ENCODE results near the gene EIF2AK2. TPM values are rescaled to one million over a fixed set of nuclear protein-coding genes. Genes with fewer than 3 reads are reported as not detected.

The EIF2AK2 gene
- total and polyA plus RNA-seq, 2 experiments from 2014 or later = 33.8 to 35.5 TPM

GRCh38 chr2:37153224-37153623, 3.6 kb downstream of the EIF2AK2 start (continued):
- no peak for TF ChIP-seq ZNF331 (CRISPR knock-in tag; IDR thresholded peaks at IDR 0.05; ENCODE audit: low read depth)
- TF ChIP-seq, protein P1, sequence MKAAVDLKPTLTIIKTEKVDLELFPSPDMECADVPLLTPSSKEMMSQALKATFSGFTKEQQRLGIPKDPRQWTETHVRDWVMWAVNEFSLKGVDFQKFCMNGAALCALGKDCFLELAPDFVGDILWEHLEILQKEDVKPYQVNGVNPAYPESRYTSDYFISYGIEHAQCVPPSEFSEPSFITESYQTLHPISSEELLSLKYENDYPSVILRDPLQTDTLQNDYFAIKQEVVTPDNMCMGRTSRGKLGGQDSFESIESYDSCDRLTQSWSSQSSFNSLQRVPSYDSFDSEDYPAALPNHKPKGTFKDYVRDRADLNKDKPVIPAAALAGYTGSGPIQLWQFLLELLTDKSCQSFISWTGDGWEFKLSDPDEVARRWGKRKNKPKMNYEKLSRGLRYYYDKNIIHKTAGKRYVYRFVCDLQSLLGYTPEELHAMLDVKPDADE (IDR thresholded peaks at IDR 0.05) = no peak

DNA sequence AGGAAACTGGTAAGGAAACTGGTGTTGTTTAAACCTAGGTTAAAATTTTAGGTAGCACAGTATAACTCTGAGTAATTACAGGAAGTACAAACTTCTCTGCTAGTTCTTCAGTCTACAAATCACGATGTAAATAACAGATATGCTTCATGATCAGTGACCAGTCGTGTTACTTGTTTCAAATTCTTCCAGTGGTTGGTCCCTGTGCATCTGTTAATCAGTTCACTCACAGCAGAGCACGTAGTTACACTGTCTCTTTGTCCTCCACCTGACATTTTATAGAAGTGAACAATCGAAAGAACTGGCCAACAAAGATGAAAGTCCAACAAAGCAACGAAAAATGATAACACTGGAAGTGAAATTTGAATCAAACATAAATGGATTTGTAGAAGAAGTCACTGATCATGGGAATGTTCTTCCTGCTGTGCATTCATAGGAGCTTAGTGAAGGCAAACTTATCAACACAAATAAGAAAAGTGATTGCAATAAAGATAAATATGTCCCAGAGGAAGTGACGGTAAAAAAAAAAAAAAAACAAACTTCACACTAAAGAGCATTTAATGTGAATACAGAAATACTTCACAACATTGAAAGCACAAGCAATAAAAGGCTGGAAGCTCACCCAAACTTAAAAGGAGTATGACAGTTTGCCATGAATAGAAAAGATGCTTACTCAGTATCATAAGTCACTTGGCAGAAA, 7.0 kb downstream of the EIF2AK2 start:
- Histone ChIP-seq H3K9me2 (ENCODE audit: insufficient read depth) (no peaks in the 10 kb centered on the region), H3K36me3 (ENCODE audit: insufficient read depth) (peaks cover 16% of the 10 kb centered on the region; the same call in 1 of the 2 replicates), H3K27me3 (ENCODE audit: insufficient read depth) (no peaks in the 10 kb centered on the region), H2AFZ (no peak overlapping the region), H3K79me2 (replicated peaks; ENCODE audit: insufficient read depth) (peaks cover 57% of the 10 kb centered on the region), H3K27ac (ENCODE audit: low read depth) (no peak overlapping the region), H3K4me2 (no peak overlapping the region), H3K4me1 (ENCODE audit: insufficient read depth) (peaks cover 7% of the 10 kb centered on the region), H4K20me1 (replicated peaks; ENCODE audit: insufficient read depth) (no peaks in the 10 kb centered on the region), H3F3A (replicated peaks; ENCODE audit: low read depth) (no peaks in the 10 kb centered on the region), H3K4me3 (no peak overlapping the region)
- DNase-seq (ENCODE audit: low spot score) (no peak), ATAC-seq (no peak)
- H3K4me3 Mint-ChIP-seq = no peak overlapping the region
- TF ChIP-seq ZNF331 (CRISPR knock-in tag; IDR thresholded peaks at IDR 0.05; ENCODE audit: low read depth) (no peak), NANOG (IDR thresholded peaks at IDR 0.05; ENCODE audit: borderline replicate concordance) (no peak)
- H3K27me3 Mint-ChIP-seq (ENCODE audit: insufficient read depth, low read depth, poor library complexity) = no peaks in the 10 kb centered on the region
- H3K27ac Mint-ChIP-seq = no peak overlapping the region; the same call in 1 of the 2 replicates
- peaks cover 14% of the 10 kb centered on the region; the same call in 2 of the 3 replicates for H3K4me1 Mint-ChIP-seq
- peaks cover 43% of the 10 kb centered on the region for H3K36me3 Mint-ChIP-seq (ENCODE audit: low read depth)
- no peaks in the 10 kb centered on the region; the same call in 2 of the 3 replicates for H3K9me3 Mint-ChIP-seq

GRCh38 chr2:37148325-37148724, 8.5 kb downstream of the EIF2AK2 start:
- no peak overlapping the region for H3K4me3 Mint-ChIP-seq
- no peak for TF ChIP-seq CREB1 (CRISPR knock-in tag; IDR thresholded peaks at IDR 0.05; ENCODE audit: low read depth)
- TF ChIP-seq ZNF114 (CRISPR knock-in tag; IDR thresholded peaks at IDR 0.05) = no peak
- TF ChIP-seq, protein P2, sequence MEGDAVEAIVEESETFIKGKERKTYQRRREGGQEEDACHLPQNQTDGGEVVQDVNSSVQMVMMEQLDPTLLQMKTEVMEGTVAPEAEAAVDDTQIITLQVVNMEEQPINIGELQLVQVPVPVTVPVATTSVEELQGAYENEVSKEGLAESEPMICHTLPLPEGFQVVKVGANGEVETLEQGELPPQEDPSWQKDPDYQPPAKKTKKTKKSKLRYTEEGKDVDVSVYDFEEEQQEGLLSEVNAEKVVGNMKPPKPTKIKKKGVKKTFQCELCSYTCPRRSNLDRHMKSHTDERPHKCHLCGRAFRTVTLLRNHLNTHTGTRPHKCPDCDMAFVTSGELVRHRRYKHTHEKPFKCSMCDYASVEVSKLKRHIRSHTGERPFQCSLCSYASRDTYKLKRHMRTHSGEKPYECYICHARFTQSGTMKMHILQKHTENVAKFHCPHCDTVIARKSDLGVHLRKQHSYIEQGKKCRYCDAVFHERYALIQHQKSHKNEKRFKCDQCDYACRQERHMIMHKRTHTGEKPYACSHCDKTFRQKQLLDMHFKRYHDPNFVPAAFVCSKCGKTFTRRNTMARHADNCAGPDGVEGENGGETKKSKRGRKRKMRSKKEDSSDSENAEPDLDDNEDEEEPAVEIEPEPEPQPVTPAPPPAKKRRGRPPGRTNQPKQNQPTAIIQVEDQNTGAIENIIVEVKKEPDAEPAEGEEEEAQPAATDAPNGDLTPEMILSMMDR (conservative IDR thresholded peaks at IDR 0.05; ENCODE audit: low read depth in 2 of 2) = no peak
- no peak for TF ChIP-seq JUNB (IDR thresholded peaks at IDR 0.05; ENCODE audit: unreplicated experiment)
- no peak for TF ChIP-seq EZH2 (IDR thresholded peaks at IDR 0.05; ENCODE audit: low read depth, unreplicated experiment)
- TF ChIP-seq STAT1 (IDR thresholded peaks at IDR 0.05; ENCODE audit: unreplicated experiment) = no peak
- TF ChIP-seq, protein P1 (IDR thresholded peaks at IDR 0.05) = no peak

More at GRCh38 chr2:37148325-37148724, 8.5 kb downstream of the EIF2AK2 start:
- H3K27ac Mint-ChIP-seq = no peak overlapping the region
- ATAC-seq (no peak), DNase-seq (ENCODE audit: low spot score) (no peak)
- peaks cover 14% of the 10 kb centered on the region; the same call in 2 of the 3 replicates for H3K4me1 Mint-ChIP-seq
- Histone ChIP-seq H3K4me2 (no peak overlapping the region), H3K4me3 (no peak overlapping the region), H3K4me1 (ENCODE audit: insufficient read depth) (peaks cover 7% of the 10 kb centered on the region), H3K36me3 (ENCODE audit: insufficient read depth) (peaks cover 23% of the 10 kb centered on the region), H3K79me2 (replicated peaks; ENCODE audit: insufficient read depth) (peaks cover 45% of the 10 kb centered on the region), H3K27ac (ENCODE audit: low read depth) (no peak overlapping the region), H2AFZ (no peak overlapping the region), H3K27me3 (ENCODE audit: insufficient read depth) (no peaks in the 10 kb centered on the region), H3K9me2 (ENCODE audit: insufficient read depth) (no peaks in the 10 kb centered on the region), H4K20me1 (replicated peaks; ENCODE audit: insufficient read depth) (no peaks in the 10 kb centered on the region), H3F3A (replicated peaks; ENCODE audit: low read depth) (no peaks in the 10 kb centered on the region)
- no peaks in the 10 kb centered on the region for H3K9me3 Mint-ChIP-seq
- H3K36me3 Mint-ChIP-seq (ENCODE audit: low read depth) = peaks cover 37% of the 10 kb centered on the region
- no peaks in the 10 kb centered on the region for H3K27me3 Mint-ChIP-seq (ENCODE audit: insufficient read depth, low read depth, poor library complexity)
